ENCODE results near the gene CDH23.

CDH23 gene

GRCh38 chr10:71757399-71757922, 360.7 kb downstream of the CDH23 start:
- in situ Hi-C loops (cut with MboI; ENCODE audit: low sequenced_read_pairs), result no loop called here

GRCh38 chr10:71761105-71761511, 364.4 kb downstream of the CDH23 start:
- in situ Hi-C loops (cut with MboI; ENCODE audit: low sequenced_read_pairs), result no loop called here

GRCh38 chr10:71761541-71762113, 364.9 kb downstream of the CDH23 start:
- in situ Hi-C loops (cut with MboI; ENCODE audit: low sequenced_read_pairs), result no loop called here

GRCh38 chr10:71762324-71762723, 365.6 kb downstream of the CDH23 start:
- in situ Hi-C loops (cut with MboI; ENCODE audit: low sequenced_read_pairs), result no loop called here

- in situ Hi-C loops (cut with MboI; ENCODE audit: low sequenced_read_pairs), result no loop called here
Measured at GRCh38 chr10:71763352-71764127, 366.8 kb downstream of the CDH23 start.

- in situ Hi-C loops (cut with MboI; ENCODE audit: low sequenced_read_pairs), result no loop called here
Measured at GRCh38 chr10:71765176-71765904, 368.6 kb downstream of the CDH23 start.

GRCh38 chr10:71765906-71766716, 369.4 kb downstream of the CDH23 start:
- in situ Hi-C loops (cut with MboI; ENCODE audit: low sequenced_read_pairs), result no loop called here

- in situ Hi-C loops (cut with MboI; ENCODE audit: low sequenced_read_pairs), result no loop called here
Measured at GRCh38 chr10:71766717-71767419, 370.1 kb downstream of the CDH23 start.

- in situ Hi-C loops (cut with MboI; ENCODE audit: low sequenced_read_pairs), result no loop called here
Measured at GRCh38 chr10:71767420-71768035, 370.8 kb downstream of the CDH23 start.

GRCh38 chr10:71769279-71769823, 372.6 kb downstream of the CDH23 start:
- in situ Hi-C loops (cut with MboI; ENCODE audit: low sequenced_read_pairs), result no loop called here

- in situ Hi-C loops (cut with MboI; ENCODE audit: low sequenced_read_pairs), result no loop called here
Measured at GRCh38 chr10:71770255-71770654, 373.5 kb downstream of the CDH23 start.

GRCh38 chr10:71770789-71771188, 374.1 kb downstream of the CDH23 start:
- in situ Hi-C loops (cut with MboI; ENCODE audit: low sequenced_read_pairs), result no loop called here

GRCh38 chr10:71771204-71771603, 374.5 kb downstream of the CDH23 start:
- in situ Hi-C loops (cut with MboI; ENCODE audit: low sequenced_read_pairs), result no loop called here

- in situ Hi-C loops (cut with MboI; ENCODE audit: low sequenced_read_pairs), result no loop called here
Measured at GRCh38 chr10:71771821-71772617, 375.3 kb downstream of the CDH23 start.

- in situ Hi-C loops (cut with MboI; ENCODE audit: low sequenced_read_pairs), result no loop called here
Measured at GRCh38 chr10:71772832-71773220, 376.1 kb downstream of the CDH23 start.

GRCh38 chr10:71773221-71773971, 376.7 kb downstream of the CDH23 start, which contains the start of gene VSIR:
Gene VSIR (minus strand): TSS chr10:71773520. CDS start chr10:71773439, 81 bp downstream.
- in situ Hi-C loops (cut with MboI; ENCODE audit: low sequenced_read_pairs), result no loop called here

GRCh38 chr10:71774916-71775702, 378.4 kb downstream of the CDH23 start:
- in situ Hi-C loops (cut with MboI; ENCODE audit: low sequenced_read_pairs), result no loop called here
